HCT116 (cell line): ENCODE results near the gene CAMKMT. TPM values are rescaled to one million over a fixed set of nuclear protein-coding genes. Genes with fewer than 3 reads are reported as not detected.

ENCODE experiments used
- ATAC-seq: fragments of 200-7000 bp; cut with Tn5 transposase; 2 replicates; pipeline ENCODE4 v1.9.1; 2020; ENCODE audit warnings: mild to moderate bottlenecking, moderate library complexity
- BruUV-seq: library from RNA; stranded (reverse); fragments of 400-500 nt; replicated peaks from 2 replicates; lab custom pipeline; 2021; lab: Mats Ljungman, UMichigan
- CTCF ChIA-PET: fragments of 300-600 bp; sonication (Branson Sonifier 250); formaldehyde crosslinking; loops from one replicate; lab custom pipeline; 2021; ENCODE audit warnings: antibody characterized with exemption; lab: Charles Lee
- POLR2A ChIA-PET: fragments of 300-600, 350-600 bp; sonication (Branson Sonifier 250); formaldehyde crosslinking; loops from one replicate; lab custom pipeline; 2021; ENCODE audit warnings: antibody characterized with exemption; lab: Charles Lee
- RAD21 ChIA-PET, 2 experiments: fragments of 300-600 bp; sonication (Branson Sonifier 250); formaldehyde crosslinking; loops; one replicate each; lab custom pipeline; 2023; ENCODE audit warnings: low total read pairs in 2 of 2; ENCODE audit not compliant: uncharacterized antibody in 2 of 2, unreplicated experiment in 2 of 2, low non-redundant PET in 1 of 2; lab: Charles Lee
- DNase-seq: peaks from one replicate; pipeline ENCODE4 v3.0.0-alpha.2; 2010; ENCODE audit warnings: low read depth, low spot score
- H2AFZ ChIP-seq: fragments of 200-600 bp; shearing (Covaris generic), sonication (generic); 2 replicates; pipeline ENCODE4 v1.6.1; 2017; ENCODE audit warnings: low read depth, mixed run types, mixed read lengths, antibody characterized with exemption, low read length; ENCODE audit not compliant: poor library complexity, severe bottlenecking
- H3K27ac ChIP-seq: 2 replicates; pipeline ENCODE4 v1.5.1; 2012; ENCODE audit warnings: low read depth, low read length
- H3K27me3 ChIP-seq: fragments of 200-600 bp; sonication (generic); 2 replicates; pipeline ENCODE4 v1.6.1; 2016; ENCODE audit warnings: mixed run types, low read length, mixed read lengths; ENCODE audit not compliant: insufficient read depth
- H3K36me3 ChIP-seq, 2 experiments: fragments of 200-500 bp in 1 of 2; fragments of 200-600 bp in 1 of 2; sonication (Bioruptor generic) in 1 of 2; sonication (generic) in 1 of 2; 2 replicates each; pipeline versions ENCODE4 v1.5.1 to v1.6.1; 2014 to 2016; ENCODE audit warnings: low read length in 2 of 2, inconsistent platforms in 1 of 2, mixed read lengths in 1 of 2, mixed run types in 1 of 2; ENCODE audit not compliant: insufficient read depth in 2 of 2, control insufficient read depth in 1 of 2
- H3K4me1 ChIP-seq, 2 experiments: fragments of 200-600 bp in 1 of 2; sonication (generic) in 1 of 2; 2 replicates each; pipeline versions ENCODE4 v1.5.1 to v1.6.1; 2012 to 2017; ENCODE audit warnings: low read length in 2 of 2, inconsistent platforms in 1 of 2, mild to moderate bottlenecking in 1 of 2, mixed read lengths in 1 of 2, mixed run types in 1 of 2, moderate library complexity in 1 of 2; ENCODE audit not compliant: insufficient read depth in 2 of 2, control insufficient read depth in 1 of 2
- H3K4me2 ChIP-seq: fragments of 200-600 bp; sonication (generic); 2 replicates; pipeline ENCODE4 v1.6.1; 2017; ENCODE audit warnings: mixed run types, low read length, mixed read lengths
- H3K4me3 ChIP-seq, 2 experiments: fragments of 200-600 bp in 1 of 2; sonication (generic) in 1 of 2; replicated peaks in 1 of 2; 2 replicates each; pipeline ENCODE4 v1.5.1; 2011 to 2016; ENCODE audit warnings: low read length in 2 of 2, control low read depth in 1 of 2, low read depth in 1 of 2, mild to moderate bottlenecking in 1 of 2, mixed read lengths in 1 of 2, mixed run types in 1 of 2
- H3K79me2 ChIP-seq: fragments of 200-600 bp; sonication (generic); 2 replicates; pipeline ENCODE4 v1.6.1; 2017; ENCODE audit warnings: mild to moderate bottlenecking, mixed run types, low read length, moderate library complexity, mixed read lengths; ENCODE audit not compliant: insufficient read depth
- H3K9ac ChIP-seq: fragments of 200-600 bp; sonication (generic); 2 replicates; pipeline ENCODE4 v1.6.1; 2016; ENCODE audit warnings: low read length, mixed read lengths
- H3K9me2 ChIP-seq: fragments of 200-600 bp; sonication (generic), shearing (Covaris generic); 2 replicates; pipeline ENCODE4 v1.6.1; 2017; ENCODE audit warnings: mixed run types, mild to moderate bottlenecking, moderate library complexity; ENCODE audit not compliant: insufficient read depth
- H3K9me3 ChIP-seq, 2 experiments: fragments of 200-500 bp in 1 of 2; fragments of 200-600 bp in 1 of 2; sonication (Bioruptor generic) in 1 of 2; sonication (generic) in 1 of 2; 2 replicates each; pipeline ENCODE4 v1.6.1; 2014 to 2017; ENCODE audit warnings: low read length in 2 of 2, mixed read lengths in 2 of 2, inconsistent platforms in 1 of 2, low read depth in 1 of 2, mild to moderate bottlenecking in 1 of 2, mixed run types in 1 of 2, moderate library complexity in 1 of 2; ENCODE audit not compliant: control insufficient read depth in 1 of 2, insufficient read depth in 1 of 2
- H4K20me1 ChIP-seq: fragments of 200-600 bp; sonication (generic), shearing (Covaris generic); 2 replicates; pipeline ENCODE4 v1.6.1; 2017; ENCODE audit warnings: mixed run types, mild to moderate bottlenecking, moderate library complexity; ENCODE audit not compliant: insufficient read depth
- ATF3 ChIP-seq: IDR thresholded peaks from 2 replicates; pipeline ENCODE4 v1.6.1; 2012
- EZH2phosphoT487 ChIP-seq: fragments of 200-600 bp; IDR thresholded peaks from 2 replicates; pipeline ENCODE4 v1.6.1; 2018; ENCODE audit warnings: antibody characterized with exemption, borderline replicate concordance
- SP1 ChIP-seq: IDR thresholded peaks from 2 replicates; pipeline ENCODE4 v1.6.1; 2012; ENCODE audit warnings: low read depth
- intact Hi-C: fragments of 100-400 bp; cut with micrococcal nuclease; formaldehyde crosslinking; loops from 2 replicates; pipeline ENCODE4 v1.10.0; 2022
- total RNA-seq: library from RNA; stranded (reverse); gene quantifications from one replicate; pipeline ENCODE4 v1.2.1, GENCODE V29; 2021; ENCODE audit not compliant: unreplicated experiment
- TF ChIP-seq, protein P1 (sequence below), 3 experiments: fragments of 200-600 bp in 1 of 3; sonication (generic) in 1 of 3; IDR thresholded peaks in 2 of 3; conservative IDR thresholded peaks in 1 of 3; 2 replicates each; pipeline ENCODE4 v1.5.1; 2012 to 2017; ENCODE audit warnings: low read depth in 2 of 3, low read length in 2 of 3, antibody characterized with exemption in 1 of 3, borderline replicate concordance in 1 of 3, control low read depth in 1 of 3, mild to moderate bottlenecking in 1 of 3, mixed read lengths in 1 of 3, mixed run types in 1 of 3, moderate library complexity in 1 of 3; ENCODE audit not compliant: insufficient read depth in 1 of 3

CAMKMT gene
- total RNA-seq, 1 experiment from 2014 or later = 10.6 TPM

DNA sequence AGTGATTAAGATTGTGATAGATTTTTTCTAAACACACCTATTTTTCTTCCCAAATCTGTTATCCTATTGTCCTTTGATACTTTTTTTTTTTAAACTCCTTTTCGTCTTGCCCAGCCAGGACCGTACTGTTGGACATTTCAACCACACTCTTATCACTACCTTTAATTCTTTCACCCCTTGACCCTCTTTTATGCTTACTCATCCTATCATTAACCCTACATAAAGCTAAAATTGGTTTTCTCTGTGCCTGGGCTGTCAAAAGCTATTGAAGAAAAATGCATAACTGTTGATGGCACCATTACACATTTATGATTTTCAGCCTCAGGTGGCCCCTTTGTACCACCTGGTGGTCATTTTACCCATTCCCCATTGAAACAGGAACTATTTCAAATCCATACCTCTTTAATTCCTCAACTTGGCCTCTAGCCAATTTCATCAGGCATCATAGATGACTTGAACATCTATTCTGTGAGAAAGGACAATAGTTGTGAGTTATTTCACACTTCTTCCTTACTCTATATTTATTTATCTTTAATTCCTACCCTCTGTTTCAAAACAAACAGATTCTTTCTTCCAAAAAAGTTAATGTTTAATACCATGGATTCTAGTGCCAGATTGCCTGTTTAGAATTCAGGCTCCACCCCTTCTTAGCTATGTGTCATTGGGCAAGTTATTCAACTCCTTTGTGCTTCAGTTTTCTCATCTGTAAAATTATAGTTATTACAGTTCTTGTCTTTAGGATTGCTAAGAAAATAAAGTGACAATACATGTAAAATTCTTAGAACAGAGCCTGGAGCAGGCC lies 258.6 kb downstream of the CAMKMT start:
- ChIA-PET POLR2A (no interaction called here), CTCF (no interaction called here), RAD21 (no interaction called here)
- no peak overlapping the region for H3K27ac ChIP-seq
- H3K9me2 ChIP-seq = no peaks in the 10 kb centered on the region; the same call in 1 of the 2 replicates
- no peaks in the 10 kb centered on the region for H3K4me1 ChIP-seq
- H3K4me3 ChIP-seq = no peak overlapping the region
- intact Hi-C loops = no loop called here
- H2AFZ ChIP-seq = no peak overlapping the region
- TF ChIP-seq ATF3 = no peak
- TF ChIP-seq, protein P1, sequence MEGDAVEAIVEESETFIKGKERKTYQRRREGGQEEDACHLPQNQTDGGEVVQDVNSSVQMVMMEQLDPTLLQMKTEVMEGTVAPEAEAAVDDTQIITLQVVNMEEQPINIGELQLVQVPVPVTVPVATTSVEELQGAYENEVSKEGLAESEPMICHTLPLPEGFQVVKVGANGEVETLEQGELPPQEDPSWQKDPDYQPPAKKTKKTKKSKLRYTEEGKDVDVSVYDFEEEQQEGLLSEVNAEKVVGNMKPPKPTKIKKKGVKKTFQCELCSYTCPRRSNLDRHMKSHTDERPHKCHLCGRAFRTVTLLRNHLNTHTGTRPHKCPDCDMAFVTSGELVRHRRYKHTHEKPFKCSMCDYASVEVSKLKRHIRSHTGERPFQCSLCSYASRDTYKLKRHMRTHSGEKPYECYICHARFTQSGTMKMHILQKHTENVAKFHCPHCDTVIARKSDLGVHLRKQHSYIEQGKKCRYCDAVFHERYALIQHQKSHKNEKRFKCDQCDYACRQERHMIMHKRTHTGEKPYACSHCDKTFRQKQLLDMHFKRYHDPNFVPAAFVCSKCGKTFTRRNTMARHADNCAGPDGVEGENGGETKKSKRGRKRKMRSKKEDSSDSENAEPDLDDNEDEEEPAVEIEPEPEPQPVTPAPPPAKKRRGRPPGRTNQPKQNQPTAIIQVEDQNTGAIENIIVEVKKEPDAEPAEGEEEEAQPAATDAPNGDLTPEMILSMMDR (IDR thresholded peaks at IDR 0.05 in 2 of 3, conservative IDR thresholded peaks at IDR 0.05 in 1 of 3; ENCODE audit: borderline replicate concordance in 1 of 3, insufficient read depth in 1 of 3, low read depth in 2 of 3, low read length in 2 of 3) = 0 out of 6 replicates have a peak, but pooled peaks of 2 of the 3 experiments have one; percentile 8 to 14
- DNase-seq (no peak), ATAC-seq (no peak)
- H4K20me1 ChIP-seq = no peaks in the 10 kb centered on the region
- H3K9me3 ChIP-seq = no peaks in the 10 kb centered on the region
- no peaks in the 10 kb centered on the region for H3K27me3 ChIP-seq
- BruUV-seq = no TSS peak
- no peaks in the 10 kb centered on the region for H3K79me2 ChIP-seq
- H3K4me2 ChIP-seq = no peak overlapping the region
- no peak overlapping the region for H3K9ac ChIP-seq
- no peaks in the 10 kb centered on the region for H3K36me3 ChIP-seq

- ChIA-PET POLR2A (no interaction called here), RAD21 (no interaction called here), CTCF (no interaction called here)
- Histone ChIP-seq H4K20me1 (no peaks in the 10 kb centered on the region), H3K36me3 (no peaks in the 10 kb centered on the region), H3K9me3 (no peaks in the 10 kb centered on the region), H3K9ac (no peak overlapping the region), H3K4me2 (no peak overlapping the region), H3K9me2 (no peaks in the 10 kb centered on the region; the same call in 1 of the 2 replicates), H3K27me3 (no peaks in the 10 kb centered on the region), H3K79me2 (no peaks in the 10 kb centered on the region), H2AFZ (no peak overlapping the region), H3K4me3 (no peak overlapping the region), H3K4me1 (no peaks in the 10 kb centered on the region), H3K27ac (no peak overlapping the region)
- TF ChIP-seq, protein P1 (IDR thresholded peaks at IDR 0.05 in 2 of 3, conservative IDR thresholded peaks at IDR 0.05 in 1 of 3; ENCODE audit: borderline replicate concordance in 1 of 3, insufficient read depth in 1 of 3, low read depth in 2 of 3, low read length in 2 of 3) = peak in 2 of 3 experiments; percentile 33 to 38; a peak in 3 of 6 replicates
- TF ChIP-seq EZH2phosphoT487 (no peak), ATF3 (no peak), SP1 (no peak)
- BruUV-seq = no TSS peak
- DNase-seq = no peak
- peak; percentile 52; the same call in 1 of the 2 replicates for ATAC-seq
- intact Hi-C loops = no loop called here
Measured at GRCh38 chr2:44623622-44624351, 262.0 kb downstream of the CAMKMT start.
